ENCODE results near the gene CHERP. TPM values are rescaled to one million over a fixed set of nuclear protein-coding genes. Genes with fewer than 3 reads are reported as not detected.

CHERP gene
- total and polyA plus RNA-seq, 2 of the 8 experiments (the other 6 are each of a cell fraction or from before 2014, with no cell fraction given) = 13.9 to 73.7 TPM

- Histone ChIP-seq H3K14ac (ENCODE audit: insufficient read length) (no peak overlapping the region), H3K27ac (ENCODE audit: low read depth, low read length) (no peak overlapping the region), H4K20me1 (replicated peaks in 1 of 2; ENCODE audit: control insufficient read depth in 1 of 2, insufficient read depth in 2 of 2, low read length in 2 of 2) (peaks cover 7 to 34% of the 10 kb centered on the region in 2 experiments), H2BK120ac (replicated peaks; ENCODE audit: low read depth, low read length) (no peak overlapping the region), H3K79me1 (ENCODE audit: low read depth, low read length) (peaks cover 3% of the 10 kb centered on the region), H2BK12ac (ENCODE audit: low read depth, low read length) (no peak overlapping the region), H3K4me2 (ENCODE audit: insufficient read depth in 1 of 2, low read depth in 2 of 2, low read length in 2 of 2) (no peak overlapping the region), H3K79me2 (ENCODE audit: control insufficient read depth in 1 of 2, insufficient read depth in 2 of 2, low read length in 2 of 2) (no peaks in the 10 kb centered on the region), H3K9me3 (ENCODE audit: insufficient read depth in 2 of 2, low read depth in 1 of 2, low read length in 1 of 2) (no peaks in the 10 kb centered on the region), H3K23ac (ENCODE audit: insufficient read length) (no peak overlapping the region), H2BK15ac (ENCODE audit: low read length) (no peak overlapping the region), H3K9ac (replicated peaks in 1 of 4; ENCODE audit: extremely low read depth in 1 of 4, low read depth in 3 of 4, low read length in 3 of 4) (no peak overlapping the region), H3K27me3 (replicated peaks in 1 of 4; ENCODE audit: control insufficient read depth in 3 of 4, extremely low read depth in 1 of 4, insufficient read depth in 3 of 4, low read length in 3 of 4) (no peaks in the 10 kb centered on the region), H4K5ac (ENCODE audit: insufficient read length, low read depth, low read length) (no peak overlapping the region), H3K4ac (replicated peaks; ENCODE audit: insufficient read length, low read depth, low read length) (no peak overlapping the region), H3K56ac (replicated peaks; ENCODE audit: insufficient read length, low read depth, low read length) (no peak overlapping the region), H2AK5ac (ENCODE audit: low read depth, low read length) (no peak overlapping the region), H3K23me2 (ENCODE audit: low read depth, low read length) (no peaks in the 10 kb centered on the region), H3K36me3 (ENCODE audit: control insufficient read depth in 2 of 4, insufficient read depth in 4 of 4, low read length in 3 of 4) (peaks cover 45 to 86% (median 79%) of the 10 kb centered on the region in 4 experiments), H3K18ac (ENCODE audit: extremely low read depth, low read length) (no peak overlapping the region), H4K8ac (ENCODE audit: extremely low read depth, insufficient read depth, low read length) (no peak overlapping the region; the same call in none of the 2 replicates), H3K4me1 (replicated peaks in 1 of 4; ENCODE audit: control insufficient read depth in 3 of 4, insufficient read depth in 4 of 4, low read length in 3 of 4) (no peaks in the 10 kb centered on the region), H2AFZ (ENCODE audit: low read length) (no peak overlapping the region), H2BK5ac (ENCODE audit: low read depth, low read length) (no peak overlapping the region), H2BK20ac (ENCODE audit: low read length) (no peak overlapping the region), H3K4me3 (ENCODE audit: extremely low read depth in 1 of 4, insufficient read depth in 2 of 4, low read depth in 3 of 4, low read length in 4 of 4) (no peak overlapping the region), H4K91ac (replicated peaks; ENCODE audit: insufficient read length, low read length) (no peak overlapping the region)
- no peak for DNase-seq (ENCODE audit: low read depth in 1 of 2, low spot score in 2 of 2)
- ChIA-PET POLR2A (ENCODE audit: partially characterized antibody) (interaction anchor here (0.6 to 6.2 kb wide), 3 partner anchors 13 to 98 kb away, joined by 3 to 34 read pairs (median 3); no protein-coding TSS in a partner anchor), CTCF (ENCODE audit: partially characterized antibody) (interaction anchor here (2.0 kb wide), 1 partner anchor 16 kb away, joined by 5 read pairs; no protein-coding TSS in a partner anchor)
- WGBS, 2 experiments (ENCODE audit: extremely low coverage in 1 of 2, insufficient coverage in 1 of 2, insufficient read length in 1 of 2, insufficient replicate concordance in 2 of 2, low coverage in 1 of 2, low lambda C conversion rate in 2 of 2, missing lambda C conversion rate in 1 of 2) = 98% methylated on average over 22 of the region's 43 CpGs; no CpG with 5 or more reads in 1 of the 2 experiments
- FAIRE-seq = no peak
- TF ChIP-seq PHF8 (conservative IDR thresholded peaks at IDR 0.05; ENCODE audit: low read depth, low read length) (no peak), KDM5A (IDR thresholded peaks at IDR 0.05; ENCODE audit: low read length) (no peak), TCF12 (IDR thresholded peaks at IDR 0.05; ENCODE audit: low read depth, low read length) (no peak), HDAC6 (IDR thresholded peaks at IDR 0.05; ENCODE audit: low read depth, low read length) (no peak), USF2 (IDR thresholded peaks at IDR 0.05; ENCODE audit: low read length) (no peak), SP1 (IDR thresholded peaks at IDR 0.05; ENCODE audit: low read depth, low read length) (no peak), E2F6 (IDR thresholded peaks at IDR 0.05) (no peak), RAD21 (IDR thresholded peaks at IDR 0.05 in 1 of 2, conservative IDR thresholded peaks at IDR 0.05 in 1 of 2; ENCODE audit: low read depth in 2 of 2, low read length in 2 of 2) (no peak), SP4 (IDR thresholded peaks at IDR 0.05; ENCODE audit: low read length) (no peak)
Observed at GRCh38 chr19:16530540-16531379, 11.5 kb downstream of the CHERP start.

Data from H1 (cell line).